CD4-positive, alpha-beta T cell treated with Interferon gamma for 1 hour (primary cell): ENCODE results near the gene MBD5.
"Not testable (repeated sequence)": the region's sequence is repeated elsewhere in the genome, so short reads cannot be mapped to it uniquely, and the experiment has no call there.

Experiments used
- DNase-seq: peaks from one replicate; pipeline ENCODE4 v3.0.0-alpha.2; 2020

Gene MBD5

DNA sequence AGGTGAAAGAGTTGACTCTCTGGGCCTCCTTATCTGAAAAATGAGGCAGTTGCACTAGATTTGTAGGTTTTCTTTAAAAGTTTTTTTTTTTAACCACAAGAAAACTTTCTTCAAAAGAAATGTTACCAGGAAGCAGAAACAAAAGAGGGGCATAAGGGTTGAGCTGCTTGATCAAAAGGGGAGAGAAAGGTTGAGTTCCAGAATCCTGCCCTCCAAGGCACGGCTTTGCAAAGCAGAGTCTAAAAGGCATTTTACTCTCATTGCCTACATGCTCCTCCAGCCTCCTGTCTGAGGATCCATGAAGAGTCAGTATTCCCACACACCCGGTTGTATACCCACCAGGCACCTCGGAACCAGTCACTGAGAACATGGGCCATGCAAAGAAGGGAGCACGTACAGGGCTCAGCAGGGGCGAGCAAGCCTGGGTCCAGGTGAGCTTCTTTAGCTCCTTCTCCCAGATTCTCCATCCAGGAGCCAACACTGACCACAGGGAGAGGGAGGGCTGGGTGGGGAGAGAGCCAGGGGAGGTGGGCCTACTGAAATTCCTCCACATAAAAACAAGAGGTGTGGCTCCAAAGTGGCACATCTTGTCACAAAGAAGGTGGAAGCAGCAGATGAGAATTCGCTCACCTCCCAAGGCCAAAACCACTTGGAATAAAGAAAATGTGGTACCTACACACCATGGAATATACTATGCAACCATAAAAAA, 507.6 kb downstream of the MBD5 start:
- no peak for DNase-seq

DNA sequence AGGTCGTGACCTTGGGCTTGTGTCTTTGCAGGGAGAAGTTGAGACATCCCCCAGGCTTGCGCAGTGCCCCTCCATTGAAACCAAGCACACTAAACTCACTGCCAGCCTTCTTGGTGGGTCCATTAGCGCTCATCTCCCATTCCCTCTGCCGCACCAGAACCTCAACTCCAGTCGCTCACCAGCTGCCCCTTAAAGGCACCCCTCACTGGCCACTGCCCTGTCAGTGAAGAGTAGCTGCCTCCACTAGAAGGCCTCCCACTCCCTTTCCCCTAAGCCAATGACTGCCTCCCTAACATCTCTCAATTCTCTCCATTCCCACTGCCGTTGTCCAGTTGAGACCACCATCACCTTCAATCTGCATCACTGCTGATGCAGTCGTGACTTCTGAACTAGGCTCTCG, 508.9 kb downstream of the MBD5 start:
- DNase-seq, result no peak

- no peak for DNase-seq
Measured at GRCh38 chr2:148530350-148530749, 509.5 kb downstream of the MBD5 start.

GRCh38 chr2:148531235-148531634, 510.3 kb downstream of the MBD5 start:
- DNase-seq, result no peak

DNA sequence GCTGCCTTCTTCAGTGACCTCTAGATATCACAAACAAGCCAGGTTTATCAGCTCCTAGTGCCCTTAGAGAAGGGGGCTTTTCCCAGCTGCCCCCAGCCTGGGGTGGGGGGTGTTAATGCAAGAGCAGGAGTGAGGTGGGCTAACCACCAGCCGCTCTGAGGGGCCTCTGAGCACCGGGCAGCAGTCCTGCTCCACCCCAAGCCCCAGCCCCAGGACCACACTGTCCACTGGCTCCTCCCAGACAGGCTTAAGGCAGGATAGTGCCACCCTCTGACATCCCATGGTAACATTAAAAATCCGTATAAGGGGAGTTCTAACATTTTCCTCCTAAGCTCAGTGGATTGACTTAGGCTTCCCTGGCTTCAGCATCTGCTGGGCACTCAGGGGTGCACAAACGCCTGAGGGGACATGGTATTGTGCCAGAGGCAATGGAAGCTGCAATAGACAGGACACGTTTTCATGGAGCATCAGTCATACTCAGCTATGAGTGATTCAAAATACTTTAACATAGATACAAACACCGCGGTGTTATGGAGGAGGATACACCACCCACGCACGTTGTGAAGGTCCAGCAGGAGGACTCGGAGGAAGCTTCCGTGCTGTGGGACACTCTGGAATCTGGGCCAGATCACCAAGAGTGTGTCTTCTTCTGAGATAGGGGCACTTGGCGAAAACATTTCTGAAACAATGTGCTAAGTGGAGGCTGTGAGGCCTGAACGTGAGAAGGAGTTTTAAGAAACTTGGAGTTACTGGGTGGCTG, 511.0 kb downstream of the MBD5 start:
- DNase-seq, result no peak

DNA sequence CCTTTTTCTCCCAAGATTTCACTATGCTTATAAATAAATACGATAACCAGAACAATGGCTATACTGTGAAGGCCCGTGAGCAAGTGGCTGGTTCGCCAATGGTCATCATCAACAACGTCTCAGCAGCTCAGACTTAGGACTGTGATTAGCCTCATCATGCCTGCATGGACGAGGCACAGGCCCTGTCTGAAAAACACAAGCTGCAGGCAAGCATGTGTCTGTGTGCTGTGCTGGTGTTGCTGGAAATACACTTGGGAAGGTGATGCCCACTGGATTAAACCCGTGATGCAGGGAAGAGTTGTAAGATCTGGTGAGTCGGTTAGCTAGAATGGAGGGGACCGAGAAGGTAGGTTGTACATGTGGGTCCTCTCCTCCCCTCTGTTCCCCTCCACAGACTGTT, 512.1 kb downstream of the MBD5 start:
- no peak for DNase-seq

DNA sequence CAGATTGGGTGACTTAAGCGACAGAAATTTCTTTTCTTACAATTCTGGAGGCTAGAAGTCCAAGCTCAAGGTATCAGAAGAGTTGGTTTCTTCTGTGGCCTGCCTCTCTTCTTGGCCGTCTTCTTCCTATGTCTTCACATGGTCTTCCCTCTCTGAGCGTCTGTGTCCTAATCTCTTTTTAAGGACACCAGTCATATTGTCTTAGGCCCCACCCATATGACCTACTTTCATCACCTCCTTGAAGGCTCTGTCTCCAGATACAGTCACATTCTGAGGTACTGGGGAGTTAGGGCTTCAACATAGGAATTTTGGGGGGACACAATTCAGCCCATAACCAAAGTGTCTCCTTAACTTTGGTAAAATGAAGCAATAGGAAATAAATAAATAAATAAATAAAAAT, 512.8 kb downstream of the MBD5 start:
- no peak for DNase-seq

GRCh38 chr2:148534416-148535204, 513.7 kb downstream of the MBD5 start:
- no peak for DNase-seq

GRCh38 chr2:148538375-148538774, 517.5 kb downstream of the MBD5 start:
- DNase-seq, result no peak

DNA sequence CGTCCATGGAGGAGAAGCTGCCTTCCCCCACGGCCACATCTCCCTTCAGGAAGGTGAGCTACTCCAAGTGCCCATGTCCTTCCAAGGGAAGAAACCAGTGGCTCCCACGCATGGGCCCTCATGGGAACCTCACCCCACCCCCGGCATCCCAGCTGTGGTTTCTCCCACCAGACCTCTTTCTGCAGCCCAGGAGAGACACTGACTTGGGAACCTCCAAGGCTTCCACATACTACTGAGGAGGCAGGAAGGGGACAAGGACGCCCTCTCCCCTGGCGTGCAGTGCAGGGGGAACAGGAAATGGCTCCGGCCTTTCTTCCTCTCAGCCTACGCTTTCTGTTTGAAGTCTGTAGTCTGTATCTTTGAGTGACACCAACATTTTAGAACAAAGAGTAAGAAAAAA, 519.1 kb downstream of the MBD5 start:
- no peak for DNase-seq

DNA sequence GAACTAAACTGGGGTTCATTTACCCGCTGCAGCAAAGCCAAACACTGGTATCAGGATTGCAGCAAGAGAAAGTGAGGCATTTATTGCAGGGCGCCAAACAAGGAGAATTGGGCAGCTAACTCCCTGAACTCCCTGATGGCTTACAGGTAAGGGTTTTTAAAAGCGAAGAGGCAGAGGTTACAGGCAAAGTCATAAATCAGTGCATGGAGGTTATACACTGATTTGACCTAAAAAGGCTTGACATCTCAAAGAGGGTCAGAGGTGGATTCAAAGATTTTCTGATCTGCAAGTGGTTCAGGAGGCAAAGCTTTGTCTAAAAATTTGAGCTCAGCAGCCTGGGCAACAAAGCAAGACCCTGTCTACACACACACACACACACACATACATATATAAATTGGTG, 520.9 kb downstream of the MBD5 start:
- no peak for DNase-seq

DNA sequence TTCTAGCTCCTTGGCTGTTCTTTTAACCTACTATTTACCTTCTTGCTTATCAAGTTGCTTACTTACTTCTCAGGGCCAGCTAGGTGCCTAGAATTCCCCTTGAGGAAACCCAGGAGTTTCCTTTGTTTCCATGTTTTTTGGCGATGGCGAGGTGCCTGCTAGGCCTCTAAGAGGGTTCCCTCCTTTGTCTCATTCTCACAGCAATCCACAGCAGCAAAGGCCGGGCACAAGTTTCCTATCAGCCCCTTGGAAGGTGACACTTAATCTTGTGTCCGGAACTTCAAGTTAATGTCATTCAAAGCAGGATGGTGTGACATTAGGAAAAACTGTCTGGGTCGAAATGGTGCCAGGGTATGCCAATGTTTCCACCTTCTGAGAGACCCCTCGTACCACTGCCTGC, 521.7 kb downstream of the MBD5 start:
- no peak for DNase-seq

DNA sequence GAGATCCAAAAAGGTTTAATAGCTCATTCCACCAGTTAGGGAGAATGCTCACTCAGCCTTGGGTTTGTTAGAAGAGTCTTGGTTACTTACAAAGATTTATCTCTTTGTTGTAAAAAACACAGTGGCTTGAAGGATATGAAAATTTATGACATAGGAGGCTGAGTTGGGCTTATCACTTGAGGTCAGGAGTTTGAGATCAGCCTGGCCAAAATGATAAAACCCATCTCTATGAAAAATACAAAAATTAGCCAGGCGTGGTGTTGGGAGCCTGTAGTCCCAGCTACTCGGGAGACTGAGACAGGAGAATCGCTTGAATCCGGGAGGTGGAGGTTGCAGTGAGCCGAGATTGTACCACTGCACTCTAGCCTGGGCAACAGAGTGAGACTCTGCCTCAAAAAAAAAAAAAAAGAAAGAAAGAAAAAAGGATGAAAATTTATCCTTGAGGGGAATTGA, 522.2 kb downstream of the MBD5 start:
- not testable (repeated sequence) for DNase-seq

DNA sequence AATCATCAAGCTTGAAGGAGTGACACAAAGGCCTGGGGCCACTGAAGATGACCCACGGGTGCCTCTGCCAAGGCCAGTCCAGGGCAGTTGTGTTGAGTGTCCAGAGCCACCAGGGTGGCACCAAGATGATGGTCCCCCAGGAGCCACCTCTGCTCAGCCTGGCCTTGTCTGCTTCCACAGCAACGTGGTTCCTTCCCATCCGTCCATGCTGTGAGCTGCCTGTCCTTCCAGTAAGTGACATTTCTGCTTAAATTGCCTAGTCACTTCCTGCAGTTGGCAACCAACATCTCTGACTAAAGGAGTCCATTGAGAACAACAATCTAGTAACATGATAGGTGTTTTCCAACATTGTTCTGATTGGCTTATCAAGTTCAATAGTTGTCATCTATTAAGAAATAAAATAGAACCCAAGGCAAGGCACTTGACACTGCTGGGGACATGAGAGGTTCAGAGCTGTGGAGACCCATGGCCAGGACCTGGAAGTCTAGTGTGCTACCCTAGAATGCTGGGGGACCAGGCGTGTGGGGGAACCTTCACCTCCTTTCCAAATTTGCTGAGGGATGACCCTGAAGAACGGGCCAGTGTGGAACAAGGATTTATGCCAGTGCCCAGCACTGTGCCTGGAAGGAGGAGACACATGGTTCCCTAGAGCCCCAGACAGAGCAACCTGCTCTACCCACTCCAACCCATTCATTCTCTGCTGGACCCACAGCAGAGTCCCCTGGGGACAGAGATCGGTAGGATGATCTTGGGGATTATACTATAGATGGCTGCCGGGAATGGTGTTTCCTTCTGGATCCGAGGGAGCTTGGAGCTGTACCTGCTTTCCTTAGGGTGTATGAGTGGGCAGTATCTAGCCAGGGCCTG, 524.7 kb downstream of the MBD5 start:
- peak; percentile 22 for DNase-seq

- DNase-seq, result no peak
Measured at GRCh38 chr2:148546270-148546669, 525.4 kb downstream of the MBD5 start.

DNA sequence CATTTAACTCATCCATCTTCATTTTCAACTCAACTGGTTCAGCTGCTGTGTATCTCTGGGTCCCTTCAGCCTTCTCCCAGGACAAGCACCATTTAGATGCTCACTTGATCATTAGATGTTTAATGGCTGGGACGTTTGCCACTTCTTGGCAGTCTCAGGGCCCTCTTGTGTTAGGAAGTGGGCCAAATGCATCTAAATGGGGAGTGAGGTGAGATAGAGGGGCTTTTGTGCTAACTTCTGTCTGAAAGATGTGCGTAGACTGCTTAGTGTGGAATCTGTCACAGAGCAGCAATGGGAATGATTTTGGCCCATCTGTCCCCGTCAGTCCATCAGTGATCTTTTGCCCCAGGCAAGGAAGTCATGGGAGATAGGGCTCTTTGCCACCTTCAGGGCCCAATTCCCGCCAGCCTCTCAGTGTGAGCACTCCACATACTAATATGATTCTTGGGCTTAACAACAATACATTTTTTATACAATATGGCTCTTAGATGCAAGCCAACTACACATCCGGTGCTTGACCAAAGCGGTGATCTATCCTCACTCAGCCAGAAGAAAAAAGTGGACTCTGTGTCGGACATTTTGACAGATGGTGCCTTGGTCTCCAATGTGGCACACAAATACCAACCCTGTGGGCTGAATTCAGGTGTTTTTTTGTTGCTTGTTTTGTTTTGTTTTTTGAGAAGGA, 528.0 kb downstream of the MBD5 start:
- DNase-seq, result no peak

DNA sequence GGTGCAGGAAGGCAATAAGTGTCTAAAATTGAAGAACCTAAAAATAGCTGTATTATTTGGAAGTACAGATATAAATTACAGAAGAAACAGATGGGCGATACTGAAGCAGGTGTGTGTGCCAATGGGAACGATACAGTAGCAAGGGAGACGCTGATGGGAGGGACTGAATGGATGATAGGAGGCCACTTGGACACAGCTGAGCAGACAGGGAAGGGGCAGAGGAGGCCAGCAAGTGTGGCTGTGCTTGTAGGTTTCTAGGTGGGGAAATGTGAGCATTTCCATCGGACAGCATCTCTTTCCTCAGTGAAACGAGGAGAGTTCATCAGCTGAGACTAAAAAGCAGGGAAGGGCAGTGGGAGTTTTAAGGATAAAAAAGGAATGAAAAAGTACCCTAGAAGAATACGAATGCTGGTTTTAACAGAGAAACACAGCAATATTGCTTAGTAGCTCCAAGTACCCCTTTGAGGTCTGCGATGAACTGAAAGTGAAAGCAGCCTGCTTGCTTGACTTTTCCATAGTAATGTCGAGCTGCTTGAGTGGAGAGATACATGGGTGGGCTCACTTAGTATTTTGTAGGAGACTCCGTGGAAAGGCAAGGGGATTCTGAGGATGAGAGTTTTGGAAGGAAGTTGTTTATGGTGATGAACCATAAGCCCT, 531.9 kb downstream of the MBD5 start:
- DNase-seq, result peak; percentile 15

DNA sequence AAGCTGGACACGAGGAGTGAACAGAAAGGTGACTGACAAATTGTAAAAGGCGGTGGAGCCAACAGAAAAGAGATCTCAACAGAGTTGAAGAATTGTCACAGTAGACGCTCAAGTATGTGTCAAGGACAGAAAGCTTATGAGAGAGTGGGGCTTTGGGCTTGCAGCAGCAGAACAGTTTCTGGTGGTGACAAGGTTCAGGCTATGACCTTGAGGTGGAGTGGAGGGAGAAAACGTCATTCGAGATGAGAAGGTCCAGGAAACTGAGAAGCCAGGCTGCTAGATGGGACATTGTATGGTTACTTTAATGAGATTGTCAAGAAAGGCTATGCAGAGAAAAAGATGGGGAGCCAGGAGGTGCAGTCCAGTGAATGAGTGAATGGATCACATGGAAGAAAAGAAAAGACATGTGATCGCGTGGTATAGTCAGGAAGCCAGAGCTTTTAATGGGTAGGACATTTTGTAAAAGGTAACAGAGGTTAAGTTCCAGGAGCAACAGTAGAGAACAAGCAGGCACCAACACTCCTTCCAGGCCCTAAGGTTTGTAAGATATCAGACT, 532.5 kb downstream of the MBD5 start:
- no peak for DNase-seq

DNA sequence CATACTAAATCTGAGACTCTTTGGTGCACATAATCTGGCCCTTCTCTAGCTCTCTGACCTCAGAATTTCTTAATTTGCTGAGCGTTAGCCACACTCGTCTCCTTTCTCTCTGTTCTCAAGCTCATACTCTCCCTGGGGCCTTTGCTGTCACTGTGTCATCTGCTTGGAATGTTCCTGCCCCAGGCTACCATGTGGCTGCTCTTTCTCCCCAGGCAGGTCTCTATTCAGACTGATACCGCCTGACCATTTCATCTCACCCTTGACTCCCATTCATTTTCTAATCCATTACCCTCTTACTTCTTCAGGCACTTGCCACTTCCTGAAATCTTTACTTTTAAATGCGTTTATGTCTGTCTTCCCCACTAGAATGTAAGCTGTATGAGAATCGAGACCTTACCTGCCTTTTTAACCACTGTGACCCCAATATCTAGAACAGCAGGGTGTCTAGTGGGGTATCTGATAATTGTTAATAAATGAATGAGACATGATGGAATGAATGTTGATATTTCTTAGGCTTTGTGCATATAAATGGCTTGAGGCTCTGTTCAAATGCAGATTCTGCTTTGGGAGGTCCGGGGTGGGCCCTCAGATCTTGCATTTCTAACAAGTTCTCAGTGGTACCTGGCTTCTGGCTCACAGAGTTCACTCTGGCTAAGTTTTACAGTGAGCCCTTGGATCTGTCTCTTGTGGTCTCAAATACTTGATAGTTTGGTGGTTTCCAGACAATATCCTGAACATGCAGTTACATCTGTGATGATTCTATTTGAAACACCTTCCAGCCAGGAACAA, 533.8 kb downstream of the MBD5 start:
- no peak for DNase-seq

DNA sequence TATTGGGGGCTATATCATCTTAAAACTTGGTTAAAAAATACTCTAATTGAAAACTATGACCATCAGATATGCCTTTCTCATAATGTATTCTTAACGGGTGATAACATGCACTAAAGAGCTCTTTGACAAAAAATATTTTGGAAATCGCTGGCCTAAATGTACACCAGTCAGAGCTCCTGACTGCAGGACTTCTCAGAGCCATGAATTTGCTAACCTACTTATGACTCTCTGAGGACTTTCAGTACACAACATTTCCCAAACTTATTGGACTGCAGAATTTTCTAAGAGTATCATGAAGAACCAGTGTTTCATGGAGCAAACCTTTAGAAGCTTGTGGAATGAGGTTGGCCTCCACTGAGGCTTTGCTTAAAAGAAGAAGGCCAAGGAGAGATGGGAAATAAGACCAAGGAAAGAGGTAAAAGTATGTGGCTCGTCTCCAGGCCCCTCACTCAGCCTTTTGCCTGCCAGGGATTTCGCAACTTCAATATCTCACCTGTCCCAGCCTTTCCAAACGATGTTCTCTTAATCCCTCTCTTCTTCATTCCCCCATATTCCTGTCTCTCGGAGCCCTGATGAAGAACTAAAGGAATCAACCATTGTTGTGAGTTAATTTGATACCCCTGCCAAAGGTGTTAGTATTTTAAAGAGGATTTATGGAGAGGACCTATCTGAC, 534.9 kb downstream of the MBD5 start:
- DNase-seq, result no peak
